ENCODE results near the gene HELT. TPM values are rescaled to one million over a fixed set of nuclear protein-coding genes. Genes with fewer than 3 reads are reported as not detected.

Gene HELT
- total RNA-seq, 4 donors from 2014 or later = not detected

DNA sequence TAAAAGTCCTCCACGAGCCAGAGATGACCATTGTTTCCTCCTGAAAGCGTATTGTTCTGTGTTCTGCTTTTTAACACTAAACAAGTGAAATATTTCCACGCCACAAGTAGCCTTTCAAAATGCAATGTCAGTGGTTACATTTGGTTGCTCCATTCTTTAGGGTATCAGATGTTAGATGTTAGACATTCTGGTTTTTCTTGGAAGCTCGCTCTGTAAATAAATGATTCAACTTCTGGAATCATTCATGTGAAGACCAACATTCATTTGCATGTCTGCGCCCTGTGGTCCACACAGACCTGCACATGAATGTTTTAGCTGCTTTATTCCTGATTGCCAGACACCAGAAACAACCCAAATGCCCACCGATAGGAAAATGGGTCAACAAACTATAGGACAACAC, 38.0 kb upstream of the HELT start:
- TF ChIP-seq, protein P1, sequence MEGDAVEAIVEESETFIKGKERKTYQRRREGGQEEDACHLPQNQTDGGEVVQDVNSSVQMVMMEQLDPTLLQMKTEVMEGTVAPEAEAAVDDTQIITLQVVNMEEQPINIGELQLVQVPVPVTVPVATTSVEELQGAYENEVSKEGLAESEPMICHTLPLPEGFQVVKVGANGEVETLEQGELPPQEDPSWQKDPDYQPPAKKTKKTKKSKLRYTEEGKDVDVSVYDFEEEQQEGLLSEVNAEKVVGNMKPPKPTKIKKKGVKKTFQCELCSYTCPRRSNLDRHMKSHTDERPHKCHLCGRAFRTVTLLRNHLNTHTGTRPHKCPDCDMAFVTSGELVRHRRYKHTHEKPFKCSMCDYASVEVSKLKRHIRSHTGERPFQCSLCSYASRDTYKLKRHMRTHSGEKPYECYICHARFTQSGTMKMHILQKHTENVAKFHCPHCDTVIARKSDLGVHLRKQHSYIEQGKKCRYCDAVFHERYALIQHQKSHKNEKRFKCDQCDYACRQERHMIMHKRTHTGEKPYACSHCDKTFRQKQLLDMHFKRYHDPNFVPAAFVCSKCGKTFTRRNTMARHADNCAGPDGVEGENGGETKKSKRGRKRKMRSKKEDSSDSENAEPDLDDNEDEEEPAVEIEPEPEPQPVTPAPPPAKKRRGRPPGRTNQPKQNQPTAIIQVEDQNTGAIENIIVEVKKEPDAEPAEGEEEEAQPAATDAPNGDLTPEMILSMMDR (IDR thresholded peaks at IDR 0.05; ENCODE audit: low read depth) = no peak

DNA sequence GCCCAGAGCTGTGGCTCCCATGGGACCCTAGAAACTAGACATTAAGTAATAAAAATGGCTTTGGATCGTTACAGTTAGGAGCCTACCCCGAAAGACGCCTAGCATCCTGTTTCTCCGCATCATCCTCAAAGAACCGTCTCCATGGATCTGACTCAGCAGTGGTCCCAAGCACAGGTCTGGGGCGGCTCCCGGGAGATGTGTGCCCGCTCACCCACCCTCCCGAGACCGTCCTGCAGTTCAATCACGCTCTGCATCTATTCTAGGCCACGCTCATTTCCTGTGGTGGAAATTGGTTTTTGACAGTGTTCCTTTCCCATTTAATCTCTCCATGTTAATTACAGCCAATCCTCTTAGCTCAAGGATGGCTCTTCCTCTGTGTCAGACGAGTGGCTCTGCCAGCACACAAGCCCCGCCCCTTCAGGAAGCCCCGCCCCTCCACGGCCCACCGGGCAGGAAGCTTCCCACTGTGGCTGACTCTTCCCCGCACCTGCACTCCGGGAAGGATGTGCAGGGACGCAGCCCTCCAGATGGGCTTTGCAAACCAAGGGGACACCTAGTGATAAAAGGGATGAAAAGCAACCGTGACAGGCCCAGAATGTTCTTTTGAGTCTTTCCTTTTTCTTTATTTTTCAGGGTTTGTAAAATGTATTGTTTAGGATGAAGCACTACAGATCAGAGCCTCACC, 34.5 kb upstream of the HELT start:
- TF ChIP-seq, protein P1 (IDR thresholded peaks at IDR 0.05; ENCODE audit: low read depth) = no peak

DNA sequence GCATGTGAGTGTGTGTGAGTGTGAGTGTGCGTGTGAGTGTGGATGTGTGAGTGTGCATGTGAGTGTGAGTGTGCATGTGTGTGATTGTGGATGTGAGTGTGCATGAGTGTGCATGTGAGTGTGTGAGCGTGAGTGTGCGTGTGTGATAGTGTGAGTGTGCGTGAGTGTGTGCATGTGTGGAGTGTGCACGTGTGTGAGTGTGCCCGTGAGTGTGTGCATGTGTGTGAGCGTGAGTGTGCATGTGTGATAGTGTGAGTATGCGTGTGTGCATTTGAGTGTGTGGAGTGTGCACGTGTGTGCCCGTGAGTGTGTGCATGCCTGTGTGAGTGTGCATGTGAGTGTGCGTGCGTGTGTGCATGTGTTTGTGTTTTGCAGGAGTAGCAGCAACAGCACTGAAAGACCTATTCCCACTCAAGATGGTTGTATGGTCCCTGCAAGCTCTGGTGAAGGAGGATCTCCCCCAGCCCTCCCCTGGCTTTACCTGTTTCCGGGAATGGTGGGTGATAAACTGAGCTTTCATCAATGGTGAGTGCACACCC, 30.7 kb upstream of the HELT start:
- TF ChIP-seq, protein P1 (IDR thresholded peaks at IDR 0.05; ENCODE audit: low read depth) = no peak

DNA sequence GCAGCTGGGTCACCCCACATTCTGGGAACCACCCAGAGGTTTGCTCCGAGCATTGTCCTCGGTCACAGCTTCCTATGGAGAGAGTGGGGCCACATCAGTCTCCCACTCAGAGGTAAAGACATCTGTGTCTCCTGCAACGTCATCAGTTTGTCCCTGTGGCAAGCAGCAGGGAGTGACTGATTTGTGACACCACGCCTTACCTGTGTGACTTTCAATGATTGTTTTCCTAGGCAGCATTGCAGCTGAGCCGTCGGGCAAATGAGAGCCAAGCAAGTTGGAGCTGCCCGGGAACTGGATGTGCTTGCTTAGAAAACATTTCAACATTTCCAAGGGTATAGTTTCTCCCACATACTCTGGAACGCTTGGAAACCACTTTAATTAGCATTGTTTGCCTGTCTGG, 29.7 kb upstream of the HELT start:
- TF ChIP-seq, protein P1 (IDR thresholded peaks at IDR 0.05; ENCODE audit: low read depth) = no peak

DNA sequence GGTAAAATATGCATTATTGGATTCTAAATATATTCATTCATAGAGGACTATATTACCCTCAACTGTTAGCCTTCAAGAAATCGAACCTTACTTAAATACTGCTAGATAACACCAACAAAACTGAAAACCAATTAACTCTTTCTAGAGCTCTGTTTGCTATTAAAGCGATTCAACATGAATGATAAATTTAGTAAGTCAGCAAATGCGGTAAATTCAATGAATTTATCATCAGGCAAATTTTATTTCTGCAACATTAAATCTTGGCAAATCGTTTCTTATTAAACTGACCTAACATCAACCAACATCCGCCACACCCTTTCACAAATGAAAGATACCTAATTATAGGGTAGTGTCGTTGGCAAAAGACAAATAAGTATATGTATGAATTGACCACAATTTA, 26.4 kb upstream of the HELT start:
- TF ChIP-seq, protein P1 (IDR thresholded peaks at IDR 0.05; ENCODE audit: low read depth) = no peak

DNA sequence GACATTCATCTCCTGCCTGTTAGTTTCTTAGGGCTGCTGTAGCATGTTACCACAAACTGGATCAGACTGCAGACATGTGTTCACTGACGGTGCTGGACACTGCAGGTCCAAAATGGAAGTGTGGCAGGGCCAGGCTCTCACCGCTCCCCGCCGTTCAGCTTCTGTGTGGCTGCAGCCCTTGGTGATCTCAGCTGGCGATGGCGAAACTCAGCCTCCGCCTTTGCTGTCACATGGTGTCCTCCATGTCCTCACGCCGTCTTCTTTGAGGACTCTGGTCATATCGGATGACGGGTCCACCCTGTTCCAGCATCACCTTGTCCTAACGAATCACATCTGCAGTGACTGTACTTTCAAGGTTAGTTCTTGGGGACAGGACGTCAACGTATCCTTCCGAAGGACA, 25.9 kb upstream of the HELT start:
- TF ChIP-seq, protein P1 (IDR thresholded peaks at IDR 0.05; ENCODE audit: low read depth) = no peak

DNA sequence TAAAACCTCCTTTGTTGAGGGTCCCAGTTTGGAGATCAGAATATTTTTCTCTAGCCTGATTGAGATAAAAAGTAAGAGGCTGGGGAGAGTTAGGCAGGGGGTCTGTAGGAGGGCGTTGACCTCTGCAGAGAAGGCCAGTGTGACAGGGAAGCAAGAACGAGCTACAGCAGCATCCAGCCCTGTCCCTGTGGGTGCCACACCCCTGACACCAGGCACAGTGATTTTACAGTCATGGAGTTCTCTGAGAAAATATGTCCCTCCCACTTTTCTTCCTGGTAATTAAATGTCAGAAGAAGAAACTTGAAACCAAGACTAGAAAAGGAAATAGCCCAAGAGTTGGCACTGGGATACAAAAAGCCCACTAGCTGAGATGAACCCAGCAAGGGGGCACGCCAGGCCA, 25.0 kb upstream of the HELT start:
- TF ChIP-seq, protein P1 (IDR thresholded peaks at IDR 0.05; ENCODE audit: low read depth) = no peak
